GM12874 (cell line): ENCODE data around the gene WBP4.

Experiments used
- CTCF ChIP-seq: IDR thresholded peaks from 2 replicates; pipeline ENCODE4 v1.5.1; 2011; ENCODE audit warnings: low read depth, mild to moderate bottlenecking, control low read depth, low read length, moderate library complexity; ENCODE audit not compliant: insufficient read depth

Gene WBP4, protein sequence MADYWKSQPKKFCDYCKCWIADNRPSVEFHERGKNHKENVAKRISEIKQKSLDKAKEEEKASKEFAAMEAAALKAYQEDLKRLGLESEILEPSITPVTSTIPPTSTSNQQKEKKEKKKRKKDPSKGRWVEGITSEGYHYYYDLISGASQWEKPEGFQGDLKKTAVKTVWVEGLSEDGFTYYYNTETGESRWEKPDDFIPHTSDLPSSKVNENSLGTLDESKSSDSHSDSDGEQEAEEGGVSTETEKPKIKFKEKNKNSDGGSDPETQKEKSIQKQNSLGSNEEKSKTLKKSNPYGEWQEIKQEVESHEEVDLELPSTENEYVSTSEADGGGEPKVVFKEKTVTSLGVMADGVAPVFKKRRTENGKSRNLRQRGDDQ

GRCh38 chr13:41061075-41061913 is at the start of gene WBP4:
Gene WBP4, plus strand, starts transcription at chr13:41061509. Its CDS starts 165 bp downstream, at chr13:41061674.
- no peak for TF ChIP-seq CTCF

GRCh38 chr13:41012536-41012935 is 48.8 kb upstream of the WBP4 start:
- TF ChIP-seq CTCF: no peak

DNA sequence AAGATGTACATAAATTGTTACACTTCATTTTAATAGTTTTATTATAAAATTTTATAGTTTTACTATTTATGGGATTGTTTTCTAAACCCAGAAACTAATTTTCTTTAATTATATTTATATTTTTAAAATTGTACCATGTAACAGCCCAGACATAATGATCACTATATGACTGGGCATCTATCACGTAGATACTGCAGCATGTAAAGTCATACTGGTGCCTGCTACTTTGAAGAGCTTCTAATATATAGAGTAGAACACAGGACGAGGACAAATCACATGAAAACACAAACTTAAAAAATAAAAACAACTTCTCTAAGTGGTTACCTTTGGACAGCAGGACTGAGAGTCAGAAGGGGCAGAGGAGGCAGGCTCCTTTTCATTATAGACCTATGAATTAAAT is 47.5 kb upstream of the WBP4 start:
- TF ChIP-seq CTCF: no peak

DNA sequence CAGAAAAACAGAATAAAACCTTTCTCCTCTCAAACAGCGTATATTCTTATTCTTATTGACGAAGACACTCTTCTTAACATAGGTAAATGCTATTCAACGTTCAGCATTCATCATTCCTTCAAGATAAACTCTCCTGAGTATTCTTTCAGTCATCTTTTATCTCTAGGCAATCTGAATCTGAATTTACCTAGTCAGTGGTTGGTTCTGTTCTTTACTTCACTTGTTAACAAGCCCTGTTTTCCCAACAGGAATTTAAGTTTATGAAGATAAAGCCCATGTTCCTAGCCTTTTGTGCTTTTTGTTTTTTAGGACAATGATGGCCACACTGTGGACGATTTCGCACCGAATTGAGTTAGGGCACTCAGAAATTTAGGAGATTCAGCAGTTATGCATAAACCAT is 45.4 kb upstream of the WBP4 start:
- no peak for TF ChIP-seq CTCF

DNA sequence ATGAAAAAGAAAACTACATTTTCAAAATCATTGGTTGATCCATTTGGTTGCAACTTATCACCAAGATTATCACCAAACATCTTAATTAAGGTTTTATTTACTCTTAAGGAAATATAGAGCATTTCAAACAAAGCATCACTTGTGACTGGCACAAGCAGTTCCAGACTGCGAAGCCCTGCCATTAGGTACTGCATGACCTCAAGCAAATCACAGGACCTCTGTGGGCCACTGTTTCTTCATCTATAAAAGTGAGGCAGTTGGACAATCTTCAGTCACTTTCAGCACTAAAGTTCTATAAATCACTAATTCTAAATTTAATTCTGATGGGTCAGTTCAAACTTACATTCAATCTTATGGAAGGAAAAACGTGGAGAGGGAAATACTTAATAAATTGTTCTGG is 44.1 kb upstream of the WBP4 start:
- no peak for TF ChIP-seq CTCF

DNA sequence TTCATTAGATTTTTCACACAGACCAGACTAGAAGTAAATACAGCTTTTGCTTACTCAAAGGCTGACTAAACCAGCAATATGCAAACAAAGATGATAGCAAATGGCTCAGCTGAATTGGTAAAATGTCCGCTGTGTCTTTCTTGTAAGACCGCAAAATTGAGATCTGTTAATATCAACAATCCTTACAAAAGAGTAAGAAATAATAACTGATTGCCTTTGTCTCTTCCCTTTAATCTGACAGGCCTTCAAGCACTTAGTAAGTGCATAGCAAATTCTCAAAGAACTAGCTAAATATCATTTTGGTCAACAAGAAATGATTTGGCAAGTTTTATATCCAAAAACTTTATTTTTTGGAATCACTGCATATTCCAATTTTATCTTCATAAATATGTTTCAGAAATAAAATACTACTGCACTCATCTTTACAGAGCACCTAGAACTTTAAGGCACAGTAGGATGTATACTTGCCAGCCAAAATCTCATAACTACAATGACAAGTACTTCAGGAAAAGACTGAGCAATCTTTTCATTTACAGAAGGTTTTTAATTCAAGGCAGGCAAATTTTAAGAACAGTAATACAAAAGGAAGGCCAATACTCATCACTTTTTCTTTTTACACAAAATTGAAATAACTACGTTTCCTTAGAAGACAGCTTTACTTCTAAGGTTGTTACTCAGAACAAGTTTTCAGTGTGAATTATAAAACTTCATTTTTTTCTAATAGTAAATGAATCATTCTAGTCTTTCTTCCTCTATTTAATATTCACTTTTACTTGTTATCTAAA is 43.3 kb upstream of the WBP4 start:
- no peak for TF ChIP-seq CTCF

- TF ChIP-seq CTCF: no peak
These were observed 42.7 kb upstream of the WBP4 start for GRCh38 chr13:41018602-41018948.
